NB4 (cell line): ENCODE measurements around the gene DENND5B.

Experiments
- CTCF ChIP-seq: IDR thresholded peaks from one replicate; pipeline ENCODE4 v1.5.1; 2012; ENCODE audit warnings: low read depth, low read length
- MAX ChIP-seq: IDR thresholded peaks from 2 replicates; pipeline ENCODE4 v1.6.1; 2011; ENCODE audit warnings: low read depth, low read length
- MYC ChIP-seq: IDR thresholded peaks from 2 replicates; pipeline ENCODE4 v1.6.1; 2011; ENCODE audit warnings: low read depth, low read length
- POLR2A ChIP-seq: IDR thresholded peaks from 2 replicates; pipeline ENCODE4 v1.6.1; 2011; ENCODE audit warnings: mild to moderate bottlenecking; ENCODE audit not compliant: insufficient read length; ENCODE audit errors: extremely low read depth

- TF ChIP-seq CTCF (no peak), POLR2A (no peak), MYC (no peak), MAX (no peak)
Measured at GRCh38 chr12:31634620-31635019, 43.7 kb upstream of the DENND5B start.
